GM10266 (cell line): ENCODE results near the gene TUBA1C.

ENCODE experiments used
- DNase-seq: peaks from one replicate; pipeline ENCODE4 v3.0.0; 2012; ENCODE audit errors: extremely low spot score
- CTCF ChIP-seq: IDR thresholded peaks from 2 replicates; pipeline ENCODE4 v1.5.1; 2012; ENCODE audit warnings: mild to moderate bottlenecking, low read depth; ENCODE audit not compliant: control insufficient read depth, insufficient read depth; ENCODE audit errors: missing control alignments

Gene TUBA1C

DNA sequence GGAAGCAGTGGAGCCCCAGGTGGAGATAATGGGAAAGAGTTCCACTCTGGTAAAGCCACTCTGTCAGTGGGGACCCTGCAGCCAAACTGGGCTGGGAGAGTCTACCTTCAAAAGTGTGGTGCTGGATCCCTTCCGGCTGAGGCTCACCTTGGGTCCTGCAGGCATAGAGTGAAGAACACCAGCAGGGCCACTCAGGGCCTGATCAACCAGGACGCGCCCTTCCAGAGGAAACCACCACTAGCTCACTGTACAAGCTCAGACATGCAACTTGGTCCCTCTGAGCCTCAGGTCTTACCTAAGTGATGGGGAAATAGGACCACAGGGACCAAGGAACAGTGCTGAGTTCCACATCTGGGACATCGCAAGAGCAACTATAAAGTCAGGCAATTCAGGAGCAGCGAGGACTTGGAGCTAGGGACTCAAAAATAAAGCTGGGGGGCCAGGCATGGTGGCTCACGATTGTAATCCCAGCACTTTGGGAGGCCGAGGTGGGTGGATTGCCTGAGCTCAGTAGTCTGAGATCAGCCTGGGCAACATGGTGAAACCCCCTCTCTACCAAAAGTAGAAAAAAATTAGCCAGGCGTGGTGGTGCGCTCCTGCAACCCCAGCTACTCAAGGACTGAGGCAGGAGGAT is 24.2 kb downstream of the TUBA1C start:
- peak; percentile 21 for DNase-seq
- TF ChIP-seq CTCF, result no peak

GRCh38 chr12:49292729-49293055 is 27.8 kb downstream of the TUBA1C start:
- DNase-seq, result no peak
- TF ChIP-seq CTCF, result no peak

DNA sequence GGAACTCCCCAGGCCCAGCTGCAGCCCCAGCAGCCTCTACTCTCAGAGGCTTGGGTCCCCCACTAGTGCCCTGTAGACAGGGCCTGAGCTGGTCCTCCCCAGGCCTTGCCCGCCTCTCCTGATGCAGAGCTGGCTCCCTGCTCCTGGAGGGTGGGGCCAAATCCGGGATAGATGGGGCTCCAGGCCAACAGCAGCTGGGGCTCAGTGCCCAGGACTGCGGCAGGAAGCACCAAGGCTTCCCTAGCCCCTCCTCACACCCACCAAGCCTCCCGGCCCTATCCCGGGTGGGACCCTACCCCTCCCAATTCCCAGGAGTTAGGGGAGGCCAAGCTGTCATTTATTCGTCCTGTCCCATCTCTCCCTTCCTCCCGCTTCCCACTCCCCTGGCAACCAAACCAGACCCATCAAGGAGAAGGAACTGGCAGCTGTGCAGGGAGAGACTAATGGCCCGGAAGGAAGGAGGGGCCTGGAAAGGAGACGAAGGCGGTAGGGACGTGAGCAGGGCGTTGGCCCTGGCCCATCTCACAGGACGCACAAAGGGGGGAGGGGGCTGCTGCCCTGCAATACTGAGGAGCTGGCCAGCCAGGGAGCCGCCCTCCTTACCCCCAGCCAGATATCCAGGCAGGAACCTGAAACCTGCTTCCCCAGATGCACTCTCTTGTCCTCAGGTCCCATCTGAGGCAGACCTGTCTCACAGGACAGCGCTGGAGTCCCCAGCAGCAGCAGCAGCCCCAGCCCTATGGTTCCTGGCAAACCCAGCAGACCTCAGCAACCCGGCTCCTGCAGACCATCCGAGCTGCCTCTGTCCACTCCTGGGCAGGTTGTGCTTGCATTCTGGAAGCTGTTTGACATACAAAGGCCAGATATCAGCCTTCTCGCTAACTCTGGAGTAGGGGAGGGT is 28.4 kb downstream of the TUBA1C start:
- DNase-seq, result peak; percentile 13
- no peak for TF ChIP-seq CTCF

GRCh38 chr12:49294086-49294803 is 29.4 kb downstream of the TUBA1C start:
- DNase-seq, result peak; percentile 13
- TF ChIP-seq CTCF, result no peak

DNA sequence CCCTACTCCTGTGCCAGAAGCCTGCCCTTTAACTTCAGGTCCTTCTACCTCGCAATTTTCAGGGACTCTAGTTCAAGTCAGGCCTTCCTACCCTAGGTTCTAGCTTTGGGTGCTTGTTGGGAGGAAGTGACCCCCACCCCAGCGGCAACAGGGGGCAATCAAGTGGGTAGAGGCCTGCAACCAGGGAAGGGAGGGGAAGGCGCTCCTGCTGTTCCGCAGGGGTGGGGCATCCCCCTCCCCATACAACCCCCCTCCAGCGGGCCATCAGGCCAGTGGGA is 29.9 kb downstream of the TUBA1C start:
- peak; percentile 23 for DNase-seq
- no peak for TF ChIP-seq CTCF

DNA sequence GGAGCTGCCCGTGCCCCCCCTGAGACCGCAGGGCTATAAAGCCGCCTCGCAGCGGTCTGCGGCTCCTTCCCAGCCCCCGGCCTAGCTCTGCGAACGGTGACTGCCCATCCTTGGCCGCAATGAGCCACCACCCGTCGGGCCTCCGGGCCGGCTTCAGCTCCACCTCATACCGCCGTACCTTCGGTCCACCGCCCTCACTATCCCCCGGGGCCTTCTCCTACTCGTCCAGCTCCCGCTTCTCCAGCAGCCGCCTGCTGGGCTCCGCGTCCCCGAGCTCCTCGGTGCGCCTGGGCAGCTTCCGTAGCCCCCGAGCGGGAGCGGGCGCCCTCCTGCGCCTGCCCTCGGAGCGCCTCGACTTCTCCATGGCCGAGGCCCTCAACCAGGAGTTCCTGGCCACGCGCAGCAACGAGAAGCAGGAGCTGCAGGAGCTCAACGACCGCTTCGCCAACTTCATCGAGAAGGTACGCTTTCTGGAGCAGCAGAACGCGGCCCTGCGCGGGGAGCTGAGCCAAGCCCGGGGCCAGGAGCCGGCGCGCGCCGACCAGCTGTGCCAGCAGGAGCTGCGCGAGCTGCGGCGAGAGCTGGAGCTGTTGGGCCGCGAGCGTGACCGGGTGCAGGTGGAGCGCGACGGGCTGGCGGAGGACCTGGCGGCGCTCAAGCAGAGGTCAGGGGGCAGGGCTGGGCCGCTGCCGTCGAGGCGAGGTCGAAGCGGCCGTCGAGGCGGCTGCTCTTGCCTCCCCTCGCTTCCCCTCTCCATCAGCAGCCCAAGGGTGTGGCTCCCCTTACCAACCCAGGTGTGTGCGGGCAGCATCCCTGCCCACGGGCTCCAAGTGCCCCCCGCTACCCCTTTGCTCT is 30.4 kb downstream of the TUBA1C start, which contains the start of gene PRPH:
Gene PRPH, plus strand, starts transcription at position 66 of the 855 bp plus-strand sequence. Its CDS starts 54 bp downstream, at position 120.
- no peak for TF ChIP-seq CTCF
- peak; percentile 12 for DNase-seq
